Spinal cord (tissue), 10 donors: ENCODE results near the gene ARPC1B. TPM values are rescaled to one million over a fixed set of nuclear protein-coding genes. Genes with fewer than 3 reads are reported as not detected.
A peak's percentile ranks its signal among the peaks of the same experiment; 100 is the strongest.

Experiments
- DNase-seq, 6 donors: peaks; one replicate each; pipeline versions ENCODE4 v3.0.0 to v3.0.0-alpha.2; 2013 to 2015; ENCODE audit warnings: low spot score in 6 of 6, low read depth in 4 of 6
- H3K27ac ChIP-seq: one replicate; pipeline ENCODE4 v1.5.1; 2013; ENCODE audit warnings: low read depth, low read length, control low read depth
- H3K27me3 ChIP-seq: one replicate; pipeline ENCODE4 v1.6.1; 2013; ENCODE audit warnings: low read length; ENCODE audit not compliant: control insufficient read depth, insufficient read depth
- H3K36me3 ChIP-seq: one replicate; pipeline ENCODE4 v1.6.1; 2013; ENCODE audit warnings: low read length; ENCODE audit not compliant: control insufficient read depth, insufficient read depth
- H3K4me1 ChIP-seq: one replicate; pipeline ENCODE4 v1.6.1; 2013; ENCODE audit warnings: low read length; ENCODE audit not compliant: control insufficient read depth, insufficient read depth
- H3K4me3 ChIP-seq: one replicate; pipeline ENCODE4 v1.5.1; 2013; ENCODE audit warnings: low read depth, low read length, control low read depth
- H3K9me3 ChIP-seq: one replicate; pipeline ENCODE4 v1.6.1; 2013; ENCODE audit warnings: low read length; ENCODE audit not compliant: control insufficient read depth, insufficient read depth
- WGBS: methylation state at CpG from one replicate; pipeline ENCODE4 v1.1.5; 2013; ENCODE audit warnings: missing lambda C conversion rate; ENCODE audit not compliant: insufficient coverage; 5-methylcytosine and 5-hydroxymethylcytosine counted together
- polyA plus RNA-seq, 2 donors: library from polyadenylated mRNA; unstranded; fragments of 120-200 nt; gene quantifications; one replicate each; pipeline ENCODE4 v1.2.1, GENCODE V29; 2013; ENCODE audit not compliant: insufficient read length in 2 of 2
- total RNA-seq, 2 donors: library from RNA; depleted of rRNA in 1 of 2; stranded (reverse); fragments of 120-200 nt in 1 of 2; fragments of >200 nt in 1 of 2; gene quantifications; one replicate each; pipeline versions ENCODE4 v1.2.3 to v1.2.4, GENCODE V29; 2013 to 2014
- donor health status: healthy.

Gene ARPC1B
- total and polyA plus RNA-seq, 4 donors: 34.0 to 110 (median 54.4) TPM

DNA sequence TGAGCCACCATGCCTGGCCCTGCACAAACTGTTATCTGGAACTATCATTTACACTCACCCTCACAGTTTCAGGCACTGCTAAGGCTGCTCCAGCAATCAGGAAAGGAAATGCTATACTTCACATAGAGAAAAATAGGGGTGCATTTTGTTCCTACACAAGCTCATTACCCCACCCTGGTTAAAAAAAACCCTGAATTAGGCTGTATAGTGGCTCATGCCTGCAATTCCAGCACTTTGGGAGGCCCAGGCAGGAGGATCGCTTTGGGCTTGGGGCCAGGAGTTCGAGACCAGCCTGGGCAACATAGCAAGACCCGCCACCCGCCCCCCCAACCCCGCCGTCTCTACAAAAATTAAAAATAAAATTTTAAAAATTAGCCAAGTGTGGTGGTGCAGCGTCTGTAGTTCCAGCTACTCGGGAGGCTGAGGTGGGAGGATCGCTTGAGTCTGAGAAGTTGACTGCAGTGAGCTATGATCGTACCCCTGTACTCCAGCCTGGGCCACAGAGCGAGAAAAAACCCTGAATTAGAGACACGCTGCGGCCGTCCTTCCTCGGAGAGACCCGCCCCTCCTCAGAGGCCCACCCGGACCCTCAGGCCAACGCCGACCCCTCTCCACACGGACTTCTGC lies 63.5 kb downstream of the ARPC1B start:
- 2% methylated on average over 14 of the region's 20 CpGs for WGBS
- H3K4me1 ChIP-seq: peaks cover 30% of the 10 kb centered on the region
- H3K9me3 ChIP-seq: no peaks in the 10 kb centered on the region
- H3K36me3 ChIP-seq: peaks cover 43% of the 10 kb centered on the region
- peak overlapping the region; percentile 69 for H3K27ac ChIP-seq
- DNase-seq: no peak
- H3K27me3 ChIP-seq: no peaks in the 10 kb centered on the region
- H3K4me3 ChIP-seq: peak overlapping the region; percentile 94

DNA sequence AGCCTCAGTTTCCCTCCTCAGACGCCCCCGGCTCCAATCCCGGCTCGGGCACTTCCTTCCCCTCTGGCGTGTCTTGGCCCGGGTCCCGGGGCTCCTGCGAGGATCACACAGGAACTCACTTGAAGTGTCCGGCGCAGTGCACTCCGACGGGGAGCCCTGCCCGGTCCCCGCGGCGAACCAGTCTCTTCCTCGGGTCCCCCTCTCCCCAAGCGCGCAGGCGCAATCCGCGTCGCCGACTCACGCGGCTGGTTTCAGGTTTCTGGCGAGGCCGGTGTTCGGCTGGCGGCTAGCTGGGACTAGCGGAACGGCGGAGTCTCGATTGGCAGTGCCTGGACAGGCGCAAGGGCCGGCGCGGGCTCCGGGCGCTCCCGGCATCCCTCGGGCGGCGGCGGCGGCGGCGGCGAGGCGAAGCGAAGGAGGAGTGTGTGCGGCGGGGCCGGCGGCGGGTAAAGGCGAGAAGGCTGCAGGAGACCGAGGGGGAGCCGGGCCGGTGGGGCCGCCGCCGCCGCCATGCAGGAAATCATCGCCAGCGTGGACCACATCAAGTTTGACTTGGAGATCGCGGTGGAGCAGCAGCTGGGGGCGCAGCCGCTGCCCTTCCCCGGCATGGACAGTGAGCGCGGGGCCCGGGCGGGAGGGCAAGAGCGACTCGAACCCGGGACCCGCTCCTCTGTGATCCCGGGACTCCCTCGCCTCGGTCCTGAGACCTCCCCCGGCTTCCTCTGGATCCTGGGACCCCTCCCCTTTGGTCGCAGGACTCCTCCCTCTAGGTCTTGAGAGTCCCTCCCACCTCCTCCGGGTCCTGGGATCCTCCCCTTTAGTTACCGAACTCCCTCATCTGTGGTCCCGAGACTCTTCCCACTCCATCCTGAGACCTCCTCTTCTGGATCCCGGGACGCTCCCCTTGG lies 64.3 kb downstream of the ARPC1B start, which contains the start of the genes CPSF4 and PTCD1:
CPSF4 (plus strand) TSS at position 371 of the 908 bp plus-strand sequence; CDS start at position 511, 140 bp downstream.
PTCD1 (minus strand) TSS at position 226 of the 908 bp plus-strand sequence. CDS start 3,556 bp downstream, outside the sequence.
- Histone ChIP-seq H3K36me3 (peaks cover 43% of the 10 kb centered on the region), H3K4me1 (peaks cover 30% of the 10 kb centered on the region), H3K4me3 (peak within 1 kb of the TSS; percentile 94), H3K9me3 (no peaks in the 10 kb centered on the region), H3K27me3 (no peaks in the 10 kb centered on the region), H3K27ac (peak within 1 kb of the TSS; percentile 90)
- under 1% methylated on average over 89 of the region's 89 CpGs for WGBS
- peak; percentile 77 to 98 (median 91) for DNase-seq

DNA sequence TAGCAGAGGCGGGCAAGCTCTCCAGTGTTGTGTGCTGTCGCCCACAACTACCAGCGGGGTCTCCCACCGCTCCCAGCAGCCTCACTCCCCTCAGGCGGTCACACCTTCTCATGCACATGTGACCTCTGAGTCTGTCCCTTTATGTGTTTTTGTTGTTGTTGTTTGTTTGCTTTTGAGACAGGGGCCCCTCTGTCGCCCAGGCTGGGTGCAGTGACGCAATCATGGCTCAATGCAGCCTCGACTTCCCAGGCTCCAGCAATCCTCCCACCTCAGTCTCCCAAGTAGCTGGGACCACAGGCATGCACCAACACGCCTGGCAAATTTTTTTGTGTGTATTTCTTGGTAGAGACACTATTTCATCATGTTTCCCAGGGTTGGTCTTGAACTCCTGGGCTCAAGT lies 65.7 kb downstream of the ARPC1B start:
- H3K27ac ChIP-seq: no peak overlapping the region

More for the DNA sequence above, 65.7 kb downstream of the ARPC1B start:
- Histone ChIP-seq H3K36me3 (peaks cover 41% of the 10 kb centered on the region), H3K4me1 (peaks cover 30% of the 10 kb centered on the region), H3K27me3 (no peaks in the 10 kb centered on the region), H3K9me3 (no peaks in the 10 kb centered on the region), H3K4me3 (peak overlapping the region; percentile 94)
- DNase-seq: no peak
- no CpG with 5 or more reads among the region's 9 CpGs for WGBS

Other genes starting within 250 kb of the ARPC1B start
- gene SMURF1, start 230.6 kb upstream of the ARPC1B start, total RNA-seq: 10 to 100 TPM; 22.7 to 27.6 TPM
- 10 to 100 TPM; 26.0 to 28.8 TPM for gene SMURF1, start 230.6 kb upstream of the ARPC1B start, polyA plus RNA-seq
- gene KPNA7, start 166.6 kb upstream of the ARPC1B start, total RNA-seq: not detected
- not detected for gene KPNA7, start 166.6 kb upstream of the ARPC1B start, polyA plus RNA-seq
- not detected for gene MYH16, start 101.9 kb upstream of the ARPC1B start, total RNA-seq
- under 1 TPM in 1 of 2 donors, not detected in 1; 0.26 TPM for gene MYH16, start 101.9 kb upstream of the ARPC1B start, polyA plus RNA-seq
- gene ARPC1A, start 48.8 kb upstream of the ARPC1B start, total RNA-seq: 10 to 100 TPM; 82.4 to 99.9 TPM
- gene ARPC1A, start 48.8 kb upstream of the ARPC1B start, polyA plus RNA-seq: 100 to 1,000 TPM; 141 to 147 TPM
- 10 to 100 TPM; 19.3 to 80.8 TPM for gene PDAP1, start 33.9 kb downstream of the ARPC1B start, total RNA-seq
- gene PDAP1, start 33.9 kb downstream of the ARPC1B start, polyA plus RNA-seq: 100 to 1,000 TPM; 195 to 213 TPM
- 100 to 1,000 TPM in 1 of 2 donors, 10 to 100 TPM in 1; 64.9 to 108 TPM for gene BUD31, start 34.2 kb downstream of the ARPC1B start, total RNA-seq
- gene BUD31, start 34.2 kb downstream of the ARPC1B start, polyA plus RNA-seq: 100 to 1,000 TPM; 115 to 125 TPM
- 1 to 10 TPM; 5.3 to 6.8 TPM for gene PTCD1, start 64.1 kb downstream of the ARPC1B start, total RNA-seq
- 1 to 10 TPM; 5.3 to 6.9 TPM for gene PTCD1, start 64.1 kb downstream of the ARPC1B start, polyA plus RNA-seq
- 10 to 100 TPM; 19.6 to 38.0 TPM for gene CPSF4, start 64.2 kb downstream of the ARPC1B start, total RNA-seq
- 10 to 100 TPM; 51.6 to 60.9 TPM for gene CPSF4, start 64.2 kb downstream of the ARPC1B start, polyA plus RNA-seq
- gene ATP5MF, start 91.4 kb downstream of the ARPC1B start, total RNA-seq: 100 to 1,000 TPM; 283 to 529 TPM
- 100 to 1,000 TPM; 546 to 573 TPM for gene ATP5MF, start 91.4 kb downstream of the ARPC1B start, polyA plus RNA-seq
- gene ZNF789, start 98.2 kb downstream of the ARPC1B start, total RNA-seq: 10 to 100 TPM; 16.5 to 20.8 TPM
- gene ZNF789, start 98.2 kb downstream of the ARPC1B start, polyA plus RNA-seq: 10 to 100 TPM; 26.8 to 53.8 TPM
- 10 to 100 TPM; 25.3 to 30.7 TPM for gene ZNF394, start 125.6 kb downstream of the ARPC1B start, total RNA-seq
- 10 to 100 TPM; 10.6 to 15.0 TPM for gene ZNF394, start 125.6 kb downstream of the ARPC1B start, polyA plus RNA-seq
- gene ZKSCAN5, start 129.9 kb downstream of the ARPC1B start, total RNA-seq: 10 to 100 TPM; 14.6 to 17.3 TPM
- 10 to 100 TPM; 14.9 TPM for gene ZKSCAN5, start 129.9 kb downstream of the ARPC1B start, polyA plus RNA-seq
- 10 to 100 TPM; 11.6 to 12.4 TPM for gene FAM200A, start 177.4 kb downstream of the ARPC1B start, total RNA-seq
- gene FAM200A, start 177.4 kb downstream of the ARPC1B start, polyA plus RNA-seq: 10 to 100 TPM; 12.6 to 13.0 TPM
- 10 to 100 TPM; 76.5 to 93.3 TPM for gene ZNF655, start 183.9 kb downstream of the ARPC1B start, total RNA-seq
- gene ZNF655, start 183.9 kb downstream of the ARPC1B start, polyA plus RNA-seq: 10 to 100 TPM; 50.0 to 67.0 TPM
- gene TMEM225B, start 223.5 kb downstream of the ARPC1B start, total RNA-seq: 1 to 10 TPM in 1 of 2 donors, under 1 TPM in 1; 0.20 to 1.4 TPM
- gene TMEM225B, start 223.5 kb downstream of the ARPC1B start, polyA plus RNA-seq: 1 to 10 TPM in 1 of 2 donors, under 1 TPM in 1; 0.59 to 1.4 TPM
- 10 to 100 TPM; 11.7 to 16.3 TPM for gene ZSCAN25, start 242.2 kb downstream of the ARPC1B start, total RNA-seq
- gene ZSCAN25, start 242.2 kb downstream of the ARPC1B start, polyA plus RNA-seq: 10 to 100 TPM; 12.9 to 13.1 TPM